Hippocampal formation (tissue), 2 donors: Measurements from ENCODE around the gene ASCL3.
"Not testable (repeated sequence)": the region's sequence is repeated elsewhere in the genome, so short reads cannot be mapped to it uniquely, and the experiment has no call there.

ENCODE experiments used
- DNase-seq, 2 donors: peaks; one replicate each; lab custom pipeline; 2025; lab: John Stamatoyannopoulos, UW

The ASCL3 gene

DNA sequence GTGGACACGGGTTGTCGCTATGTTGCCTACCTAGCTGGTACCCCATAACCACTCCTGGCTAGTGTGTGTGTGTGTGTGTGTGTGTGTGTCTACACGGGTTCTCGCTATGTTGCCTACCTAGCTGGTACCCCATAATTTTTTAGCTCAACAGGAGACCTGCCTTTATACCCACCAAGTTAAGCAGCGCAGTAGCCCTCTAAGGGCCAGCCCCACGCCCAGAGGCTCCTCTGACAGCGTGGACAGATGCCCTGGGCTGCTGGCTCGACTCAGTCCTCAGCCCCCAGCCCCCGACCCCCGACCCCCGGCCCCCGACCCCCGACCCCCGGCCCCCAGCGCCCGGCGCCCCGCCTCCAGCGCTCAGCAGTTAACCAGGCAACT, 32.2 kb downstream of the ASCL3 start:
- no peak for DNase-seq

GRCh38 chr11:8908099-8908498, 34.7 kb downstream of the ASCL3 start:
- DNase-seq, result no peak

- DNase-seq, result no peak
These were observed 35.7 kb downstream of the ASCL3 start for GRCh38 chr11:8907116-8907515.

DNA sequence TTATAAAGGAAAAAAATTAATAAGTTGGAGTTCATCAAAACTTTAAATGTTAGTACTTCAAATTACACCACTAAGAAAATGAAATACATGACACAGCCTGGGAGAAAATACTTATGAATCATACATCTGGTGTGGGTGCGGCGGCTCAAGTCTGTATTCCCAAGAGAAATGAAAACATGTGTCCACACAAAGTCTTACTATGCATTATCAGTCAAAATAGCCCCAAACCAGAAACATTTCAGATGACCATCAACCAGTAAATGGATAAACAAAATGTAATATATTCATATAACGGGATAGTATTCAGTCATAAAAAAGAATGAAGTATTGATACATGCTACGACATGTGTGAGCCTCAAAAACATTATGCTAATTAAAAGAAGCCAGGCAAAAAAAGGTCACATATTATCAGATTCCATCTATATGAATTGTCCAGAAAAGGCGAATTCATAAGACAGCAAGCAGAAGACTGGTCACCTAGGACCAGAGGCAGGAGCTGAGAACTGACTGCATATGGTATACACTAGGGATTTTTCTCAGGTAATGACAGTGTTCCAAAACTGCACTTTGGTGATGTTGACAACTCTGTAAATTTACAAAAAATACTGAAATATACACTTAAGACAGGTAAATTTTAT, 37.2 kb downstream of the ASCL3 start:
- no peak for DNase-seq

DNA sequence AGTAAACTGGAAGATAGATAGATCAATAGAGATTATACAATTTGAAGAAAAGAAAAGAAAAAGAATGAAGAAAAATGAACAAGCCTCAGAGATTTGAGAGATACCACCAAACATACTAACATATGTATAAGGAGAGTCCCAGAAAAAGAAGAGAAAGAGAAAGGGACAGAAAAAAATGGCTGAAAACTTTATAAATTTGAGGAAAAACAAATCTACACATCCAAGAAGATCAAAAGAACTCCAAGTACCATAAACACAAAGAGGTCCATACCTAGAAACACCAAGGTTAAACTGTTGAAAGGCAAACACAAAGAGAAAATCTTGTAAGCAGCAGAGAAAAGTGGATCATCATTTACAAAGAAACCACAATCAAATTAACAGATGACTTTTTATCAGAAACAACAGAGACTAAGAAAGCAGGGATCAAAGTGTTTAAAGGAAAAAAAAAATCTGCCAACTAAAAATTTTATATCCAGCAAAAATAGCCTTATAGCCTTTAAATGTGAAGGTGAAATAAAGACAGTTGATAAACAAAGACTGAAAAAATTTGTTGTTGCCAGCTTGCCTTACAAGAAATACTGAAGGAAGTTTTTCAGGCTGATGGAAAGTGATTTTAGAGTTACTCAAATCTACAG, 43.6 kb downstream of the ASCL3 start:
- no peak for DNase-seq

GRCh38 chr11:8891185-8891584, 51.6 kb downstream of the ASCL3 start:
- not testable (repeated sequence) for DNase-seq
